Measurements from ENCODE around the gene BPIFB3.
"Not testable (repeated sequence)": the region's sequence is repeated elsewhere in the genome, so short reads cannot be mapped to it uniquely, and the experiment has no call there.

BPIFB3 gene

GRCh38 chr20:33038243-33038642, 15.5 kb upstream of the BPIFB3 start:
- H3K36me3 ChIP-seq (ENCODE audit: control insufficient read depth, insufficient read depth, low read length) = no peaks in the 10 kb centered on the region
- H3K4me3 ChIP-seq (ENCODE audit: low read depth, low read length) = no peak overlapping the region
- H3K4me1 ChIP-seq (ENCODE audit: control insufficient read depth, insufficient read depth, low read length) = no peaks in the 10 kb centered on the region
- no peaks in the 10 kb centered on the region for H3K27me3 ChIP-seq (ENCODE audit: control insufficient read depth, insufficient read depth, low read length)
- H3K9ac ChIP-seq (ENCODE audit: low read depth, low read length) = no peak overlapping the region
- no peaks in the 10 kb centered on the region for H3K9me3 ChIP-seq (ENCODE audit: control insufficient read depth, insufficient read depth, low read length)

GRCh38 chr20:33042430-33042829, 11.3 kb upstream of the BPIFB3 start:
- no peaks in the 10 kb centered on the region for H3K4me1 ChIP-seq (ENCODE audit: control insufficient read depth, insufficient read depth, low read length)
- no peaks in the 10 kb centered on the region for H3K9me3 ChIP-seq (ENCODE audit: control insufficient read depth, insufficient read depth, low read length)
- H3K4me3 ChIP-seq (ENCODE audit: low read depth, low read length) = no peak overlapping the region
- H3K9ac ChIP-seq (ENCODE audit: low read depth, low read length) = no peak overlapping the region
- no peaks in the 10 kb centered on the region for H3K36me3 ChIP-seq (ENCODE audit: control insufficient read depth, insufficient read depth, low read length)
- no peaks in the 10 kb centered on the region for H3K27me3 ChIP-seq (ENCODE audit: control insufficient read depth, insufficient read depth, low read length)

- Histone ChIP-seq H3K9me3 (ENCODE audit: control insufficient read depth, insufficient read depth, low read length) (no peaks in the 10 kb centered on the region), H3K36me3 (ENCODE audit: control insufficient read depth, insufficient read depth, low read length) (no peaks in the 10 kb centered on the region), H3K9ac (ENCODE audit: low read depth, low read length) (no peak overlapping the region), H3K27me3 (ENCODE audit: control insufficient read depth, insufficient read depth, low read length) (no peaks in the 10 kb centered on the region), H3K4me3 (ENCODE audit: low read depth, low read length) (no peak overlapping the region), H3K4me1 (ENCODE audit: control insufficient read depth, insufficient read depth, low read length) (no peaks in the 10 kb centered on the region)
Measured at GRCh38 chr20:33042983-33043730, 10.5 kb upstream of the BPIFB3 start.

GRCh38 chr20:33043731-33044181, 9.9 kb upstream of the BPIFB3 start:
- no peak overlapping the region for H3K4me3 ChIP-seq (ENCODE audit: low read depth, low read length)
- no peak overlapping the region for H3K9ac ChIP-seq (ENCODE audit: low read depth, low read length)
- no peaks in the 10 kb centered on the region for H3K4me1 ChIP-seq (ENCODE audit: control insufficient read depth, insufficient read depth, low read length)
- no peaks in the 10 kb centered on the region for H3K36me3 ChIP-seq (ENCODE audit: control insufficient read depth, insufficient read depth, low read length)
- no peaks in the 10 kb centered on the region for H3K27me3 ChIP-seq (ENCODE audit: control insufficient read depth, insufficient read depth, low read length)
- no peaks in the 10 kb centered on the region for H3K9me3 ChIP-seq (ENCODE audit: control insufficient read depth, insufficient read depth, low read length)

- H3K4me1 ChIP-seq (ENCODE audit: control insufficient read depth, insufficient read depth, low read length); H3K27me3 ChIP-seq (ENCODE audit: control insufficient read depth, insufficient read depth, low read length); H3K36me3 ChIP-seq (ENCODE audit: control insufficient read depth, insufficient read depth, low read length); H3K4me3 ChIP-seq (ENCODE audit: low read depth, low read length); H3K9ac ChIP-seq (ENCODE audit: low read depth, low read length); H3K9me3 ChIP-seq (ENCODE audit: control insufficient read depth, insufficient read depth, low read length): not testable (repeated sequence)
Measured at GRCh38 chr20:33045129-33045721, 8.5 kb upstream of the BPIFB3 start.

- H3K36me3 ChIP-seq (ENCODE audit: control insufficient read depth, insufficient read depth, low read length) = no peaks in the 10 kb centered on the region
- H3K9ac ChIP-seq (ENCODE audit: low read depth, low read length) = no peak overlapping the region
- no peaks in the 10 kb centered on the region for H3K27me3 ChIP-seq (ENCODE audit: control insufficient read depth, insufficient read depth, low read length)
- no peaks in the 10 kb centered on the region for H3K4me1 ChIP-seq (ENCODE audit: control insufficient read depth, insufficient read depth, low read length)
- no peaks in the 10 kb centered on the region for H3K9me3 ChIP-seq (ENCODE audit: control insufficient read depth, insufficient read depth, low read length)
- no peak overlapping the region for H3K4me3 ChIP-seq (ENCODE audit: low read depth, low read length)
Measured at GRCh38 chr20:33046412-33046811, 7.3 kb upstream of the BPIFB3 start.

- Histone ChIP-seq H3K4me3 (ENCODE audit: low read depth, low read length) (no peak overlapping the region), H3K9ac (ENCODE audit: low read depth, low read length) (no peak overlapping the region)
Measured at GRCh38 chr20:33051333-33051732, 2.4 kb upstream of the BPIFB3 start.

GRCh38 chr20:33054381-33054780, 678 bp downstream of the BPIFB3 start:
- Histone ChIP-seq H3K4me1 (ENCODE audit: control insufficient read depth, insufficient read depth, low read length) (peaks cover 3% of the 10 kb centered on the region), H3K9ac (ENCODE audit: low read depth, low read length) (no peak overlapping the region), H3K36me3 (ENCODE audit: control insufficient read depth, insufficient read depth, low read length) (no peaks in the 10 kb centered on the region), H3K4me3 (ENCODE audit: low read depth, low read length) (no peak overlapping the region), H3K27me3 (ENCODE audit: control insufficient read depth, insufficient read depth, low read length) (no peaks in the 10 kb centered on the region), H3K9me3 (ENCODE audit: control insufficient read depth, insufficient read depth, low read length) (no peaks in the 10 kb centered on the region)

More at GRCh38 chr20:33051333-33051732, 2.4 kb upstream of the BPIFB3 start:
- no peaks in the 10 kb centered on the region for H3K27me3 ChIP-seq (ENCODE audit: control insufficient read depth, insufficient read depth, low read length)
- no peaks in the 10 kb centered on the region for H3K36me3 ChIP-seq (ENCODE audit: control insufficient read depth, insufficient read depth, low read length)
- H3K9me3 ChIP-seq (ENCODE audit: control insufficient read depth, insufficient read depth, low read length) = no peaks in the 10 kb centered on the region
- H3K4me1 ChIP-seq (ENCODE audit: control insufficient read depth, insufficient read depth, low read length) = peaks cover 3% of the 10 kb centered on the region

GRCh38 chr20:33054791-33055190, 1.1 kb downstream of the BPIFB3 start:
- H3K4me3 ChIP-seq (ENCODE audit: low read depth, low read length) = no peak overlapping the region
- peaks cover 3% of the 10 kb centered on the region for H3K4me1 ChIP-seq (ENCODE audit: control insufficient read depth, insufficient read depth, low read length)
- H3K9ac ChIP-seq (ENCODE audit: low read depth, low read length) = no peak overlapping the region
- no peaks in the 10 kb centered on the region for H3K27me3 ChIP-seq (ENCODE audit: control insufficient read depth, insufficient read depth, low read length)
- no peaks in the 10 kb centered on the region for H3K36me3 ChIP-seq (ENCODE audit: control insufficient read depth, insufficient read depth, low read length)
- no peaks in the 10 kb centered on the region for H3K9me3 ChIP-seq (ENCODE audit: control insufficient read depth, insufficient read depth, low read length)

GRCh38 chr20:33059136-33059535, 5.4 kb downstream of the BPIFB3 start:
- no peaks in the 10 kb centered on the region for H3K27me3 ChIP-seq (ENCODE audit: control insufficient read depth, insufficient read depth, low read length)
- no peak overlapping the region for H3K9ac ChIP-seq (ENCODE audit: low read depth, low read length)
- H3K36me3 ChIP-seq (ENCODE audit: control insufficient read depth, insufficient read depth, low read length) = no peaks in the 10 kb centered on the region
- no peaks in the 10 kb centered on the region for H3K9me3 ChIP-seq (ENCODE audit: control insufficient read depth, insufficient read depth, low read length)
- H3K4me3 ChIP-seq (ENCODE audit: low read depth, low read length) = no peak overlapping the region
- H3K4me1 ChIP-seq (ENCODE audit: control insufficient read depth, insufficient read depth, low read length) = no peaks in the 10 kb centered on the region

- Histone ChIP-seq H3K4me3 (ENCODE audit: low read depth, low read length) (no peak overlapping the region), H3K36me3 (ENCODE audit: control insufficient read depth, insufficient read depth, low read length) (no peaks in the 10 kb centered on the region), H3K9ac (ENCODE audit: low read depth, low read length) (no peak overlapping the region), H3K9me3 (ENCODE audit: control insufficient read depth, insufficient read depth, low read length) (no peaks in the 10 kb centered on the region), H3K4me1 (ENCODE audit: control insufficient read depth, insufficient read depth, low read length) (no peaks in the 10 kb centered on the region), H3K27me3 (ENCODE audit: control insufficient read depth, insufficient read depth, low read length) (no peaks in the 10 kb centered on the region)
Measured at GRCh38 chr20:33059741-33060390, 6.2 kb downstream of the BPIFB3 start.

- no peak overlapping the region for H3K4me3 ChIP-seq (ENCODE audit: low read depth, low read length)
- no peaks in the 10 kb centered on the region for H3K4me1 ChIP-seq (ENCODE audit: control insufficient read depth, insufficient read depth, low read length)
- H3K9me3 ChIP-seq (ENCODE audit: control insufficient read depth, insufficient read depth, low read length) = no peaks in the 10 kb centered on the region
- no peaks in the 10 kb centered on the region for H3K27me3 ChIP-seq (ENCODE audit: control insufficient read depth, insufficient read depth, low read length)
- no peaks in the 10 kb centered on the region for H3K36me3 ChIP-seq (ENCODE audit: control insufficient read depth, insufficient read depth, low read length)
- H3K9ac ChIP-seq (ENCODE audit: low read depth, low read length) = no peak overlapping the region
Measured at GRCh38 chr20:33061658-33062028, 7.9 kb downstream of the BPIFB3 start.

All from iPS-15b (cell line).